BLaER1 treated with 17β-estradiol and CSF1 and Interleukin-3, amounts not matched to agents 10 nM and 100 nM (cell line): ENCODE measurements around the gene FOXK2.
A peak's percentile ranks its signal among the peaks of the same experiment; 100 is the strongest.

Experiments
- H3K27ac ChIP-seq, 11 experiments: shearing (Covaris generic); formaldehyde crosslinking; 2 replicates each; pipeline ENCODE4 v1.8.1; 2022
- H3K27me3 ChIP-seq, 11 experiments: shearing (Covaris generic); formaldehyde crosslinking; 2 replicates each; pipeline ENCODE4 v1.8.1; 2022
- H3K36me3 ChIP-seq, 11 experiments: shearing (Covaris generic); formaldehyde crosslinking; 2 replicates each; pipeline ENCODE4 v1.8.1; 2022
- H3K4me1 ChIP-seq, 10 experiments: shearing (Covaris generic); formaldehyde crosslinking; 2 replicates each; pipeline ENCODE4 v1.8.1; 2022
- H3K4me2 ChIP-seq, 11 experiments: shearing (Covaris generic); formaldehyde crosslinking; 2 replicates each; pipeline ENCODE4 v1.8.1; 2022
- H3K4me3 ChIP-seq, 10 experiments: shearing (Covaris generic); formaldehyde crosslinking; 2 replicates each; pipeline ENCODE4 v1.8.1; 2022
- H3K9ac ChIP-seq, 11 experiments: shearing (Covaris generic); formaldehyde crosslinking; 2 replicates each; pipeline ENCODE4 v1.8.1; 2022
- H3K9me3 ChIP-seq, 11 experiments: shearing (Covaris generic); formaldehyde crosslinking; replicated peaks in 1 of 11; 2 replicates each; pipeline ENCODE4 v1.8.1; 2022
- H4K20me1 ChIP-seq, 11 experiments: shearing (Covaris generic); formaldehyde crosslinking; 2 replicates each; pipeline ENCODE4 v1.8.1; 2022
- Cebpa-rat ChIP-seq, 11 experiments: shearing (Covaris generic); IDR thresholded peaks; 2 replicates each; pipeline ENCODE4 v1.8.1; 2022

Gene FOXK2

DNA sequence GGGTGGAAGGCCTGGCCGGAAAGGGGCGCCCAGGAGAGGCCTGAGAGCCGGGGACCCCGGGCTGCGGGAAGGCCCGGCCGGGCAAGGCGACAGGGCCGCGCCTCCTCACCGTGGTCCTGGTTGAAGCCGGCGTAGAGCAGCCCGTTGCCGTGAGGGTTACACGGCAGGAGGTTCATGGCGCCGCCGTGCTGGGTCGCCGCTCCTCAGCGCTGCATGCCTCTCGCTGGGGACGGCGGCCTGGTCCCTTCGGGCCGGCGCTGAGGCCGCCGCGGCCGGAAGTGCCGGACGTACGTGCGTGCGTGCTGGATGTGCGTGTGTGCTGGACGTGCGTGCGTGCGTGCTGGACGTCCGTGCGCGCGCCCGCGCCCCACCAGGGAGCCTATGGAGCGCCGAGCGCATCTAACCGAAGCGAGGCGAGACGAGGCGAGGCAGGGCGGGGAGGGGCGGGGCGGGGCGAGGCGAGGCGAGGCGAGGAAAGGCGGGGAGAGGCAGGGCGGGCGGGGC, 128.7 kb downstream of the FOXK2 start, which contains the start of gene WDR45B:
Gene WDR45B (minus strand): TSS at position 280 of the 504 bp plus-strand sequence. CDS start 104 bp downstream, at position 176.
- peaks cover 45 to 50% (median 49%) of the 10 kb centered on the region in 11 experiments; a peak in 21 of 22 replicates for H4K20me1 ChIP-seq
- peaks cover 26 to 35% (median 31%) of the 10 kb centered on the region in 10 experiments for H3K4me1 ChIP-seq
- no peaks in the 10 kb centered on the region for H3K9me3 ChIP-seq
- peak within 1 kb of the TSS; percentile 81 to 100 (median 96) for H3K4me3 ChIP-seq
- peak within 1 kb of the TSS; percentile 88 to 96 (median 94) for H3K27ac ChIP-seq
- TF ChIP-seq Cebpa-rat (IDR thresholded peaks at IDR 0.05), result no peak
- peak within 1 kb of the TSS; percentile 93 to 99 (median 96) for H3K9ac ChIP-seq
- peak within 1 kb of the TSS; percentile 92 to 100 (median 98) for H3K4me2 ChIP-seq
- no peaks in the 10 kb centered on the region for H3K27me3 ChIP-seq
- peaks cover 15 to 33% (median 24%) of the 10 kb centered on the region in 11 experiments for H3K36me3 ChIP-seq

DNA sequence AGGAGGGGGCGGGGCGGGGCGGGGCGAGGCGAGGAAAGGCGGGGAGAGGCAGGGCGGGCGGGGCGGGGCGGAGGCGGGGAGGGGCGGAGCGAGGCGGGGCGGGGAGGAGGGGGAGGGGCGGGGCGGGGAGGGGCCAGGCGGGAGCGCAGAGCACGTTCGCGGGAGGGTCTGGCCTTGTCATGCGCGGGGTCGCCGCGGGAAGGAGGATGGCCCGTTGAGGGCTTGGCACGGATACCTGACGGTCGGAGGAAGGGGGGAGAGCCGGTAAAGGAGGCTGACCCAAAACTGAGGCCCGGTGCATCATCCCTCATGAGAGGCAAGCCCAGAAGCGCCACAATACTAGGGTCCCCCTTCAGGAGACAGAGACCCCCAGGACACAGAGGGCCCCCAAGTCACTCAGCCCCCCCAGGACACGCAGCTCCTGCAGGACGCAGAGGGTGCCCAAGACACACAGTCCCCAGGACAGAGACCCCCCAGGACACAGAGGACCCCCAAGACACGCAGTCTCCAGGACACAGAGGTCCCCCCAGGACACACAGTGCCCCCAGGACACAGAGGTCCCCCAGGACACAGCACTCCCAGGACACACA, 129.3 kb downstream of the FOXK2 start:
- Histone ChIP-seq H3K27ac (peak overlapping the region; percentile 53 to 76 (median 70); a peak in 21 of 22 replicates), H3K4me3 (peak overlapping the region; percentile 43 to 67 (median 54); a peak in 18 of 20 replicates), H4K20me1 (peaks cover 39 to 44% (median 42%) of the 10 kb centered on the region in 11 experiments; a peak in 21 of 22 replicates), H3K27me3 (no peaks in the 10 kb centered on the region), H3K9ac (peak overlapping the region; percentile 61 to 77 (median 71); a peak in 21 of 22 replicates), H3K9me3 (no peaks in the 10 kb centered on the region), H3K4me1 (peaks cover 28 to 41% (median 36%) of the 10 kb centered on the region in 10 experiments), H3K36me3 (peaks cover 9 to 27% (median 17%) of the 10 kb centered on the region in 11 experiments), H3K4me2 (peak overlapping the region; percentile 76 to 95 (median 89))
- TF ChIP-seq Cebpa-rat (IDR thresholded peaks at IDR 0.05), result no peak

GRCh38 chr17:82649501-82650261, 130.1 kb downstream of the FOXK2 start:
- Histone ChIP-seq H3K36me3 (peaks cover under 1 to 18% (median 9%) of the 10 kb centered on the region in 11 experiments; a peak in 20 of 22 replicates), H3K4me3 (no peak overlapping the region), H3K27ac (peak overlapping the region in 5 of 11 experiments; percentile 67 to 74 (median 72); a peak in 7 of 22 replicates), H3K9me3 (no peaks in the 10 kb centered on the region), H3K4me1 (peaks cover 37 to 49% (median 45%) of the 10 kb centered on the region in 10 experiments), H3K4me2 (peak overlapping the region in 10 of 11 experiments; percentile 76 to 95 (median 88); a peak in 11 of 22 replicates), H3K9ac (peak overlapping the region in 6 of 11 experiments; percentile 70 to 77 (median 74); a peak in 9 of 22 replicates), H3K27me3 (no peaks in the 10 kb centered on the region), H4K20me1 (peaks cover 31 to 35% (median 34%) of the 10 kb centered on the region in 11 experiments; a peak in 21 of 22 replicates)
- TF ChIP-seq Cebpa-rat (IDR thresholded peaks at IDR 0.05), result no peak

DNA sequence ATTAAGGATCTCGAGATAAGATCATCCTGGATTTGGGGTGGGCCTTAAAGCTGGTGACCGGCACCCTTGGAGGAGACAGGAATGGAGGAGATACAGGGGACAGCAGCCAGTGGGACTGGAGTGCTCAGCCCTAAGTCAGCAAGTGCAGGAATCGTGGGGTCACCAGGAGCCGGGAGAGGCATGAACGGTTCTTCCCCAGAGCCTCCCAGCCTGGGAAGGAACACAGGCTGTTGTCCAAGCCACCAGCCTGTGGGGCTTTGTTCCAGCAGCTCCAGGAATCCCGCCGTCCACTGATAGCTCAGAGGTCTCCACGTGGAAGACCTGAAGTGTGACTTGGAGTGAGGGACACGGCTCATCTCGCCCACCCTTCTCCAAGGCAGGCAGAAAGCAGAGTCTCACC, 131.2 kb downstream of the FOXK2 start:
- Histone ChIP-seq H3K36me3 (peaks cover 0 to 8% (median under 1%) of the 10 kb centered on the region in 11 experiments; a peak in 4 of 22 replicates), H3K4me2 (no peak overlapping the region), H4K20me1 (peaks cover 20 to 25% (median 24%) of the 10 kb centered on the region in 11 experiments; a peak in 21 of 22 replicates), H3K4me1 (peaks cover 42 to 56% (median 50%) of the 10 kb centered on the region in 10 experiments), H3K9ac (no peak overlapping the region), H3K27ac (no peak overlapping the region), H3K27me3 (no peaks in the 10 kb centered on the region), H3K4me3 (no peak overlapping the region), H3K9me3 (no peaks in the 10 kb centered on the region)
- TF ChIP-seq Cebpa-rat (IDR thresholded peaks at IDR 0.05), result no peak

DNA sequence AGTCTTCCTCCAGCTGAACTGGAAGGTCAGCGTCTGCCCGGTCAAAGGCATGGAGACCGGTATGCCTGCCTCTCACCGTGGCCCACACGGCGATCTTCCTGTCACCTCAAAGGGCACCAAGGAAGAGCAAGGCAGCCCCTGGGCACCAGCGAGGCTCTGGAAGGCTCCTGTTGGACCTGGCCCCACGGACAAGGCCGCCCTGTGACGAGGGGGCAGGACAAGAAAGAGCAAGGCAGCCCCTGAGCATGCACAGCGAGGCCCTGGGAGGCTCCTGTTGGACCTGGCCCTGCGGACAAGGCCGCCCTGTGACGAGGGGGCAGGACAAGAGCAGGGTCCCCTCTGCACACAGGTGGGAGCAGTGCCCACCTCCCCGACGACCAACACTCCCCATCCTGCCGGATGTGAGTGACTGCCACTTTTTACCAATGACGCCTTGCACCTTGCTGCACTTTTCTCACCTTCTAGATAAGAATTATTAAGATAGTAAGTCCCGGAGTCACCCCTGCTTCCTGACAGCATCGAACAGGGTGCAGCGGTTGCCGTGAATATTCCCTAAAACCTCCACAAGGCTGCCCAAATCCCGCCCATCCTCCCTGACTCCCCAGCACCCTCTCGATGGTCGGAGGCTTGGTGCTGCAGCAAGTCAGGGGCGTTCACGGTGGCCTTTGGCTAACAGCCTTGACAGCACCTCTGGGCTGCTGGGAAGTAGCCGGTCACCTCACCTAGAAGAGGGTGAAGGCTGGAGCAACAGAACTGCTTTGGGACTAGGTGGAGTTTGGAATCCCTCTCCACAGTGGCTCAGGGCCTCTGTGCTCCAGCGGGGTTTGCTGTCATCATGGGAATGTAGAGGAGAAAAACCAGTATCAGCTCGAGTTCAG, 134.4 kb downstream of the FOXK2 start:
- H3K36me3 ChIP-seq, result no peaks in the 10 kb centered on the region; a peak in 2 of 22 replicates
- no peaks in the 10 kb centered on the region for H4K20me1 ChIP-seq
- H3K9me3 ChIP-seq, result no peaks in the 10 kb centered on the region
- H3K27me3 ChIP-seq, result no peaks in the 10 kb centered on the region
- no peak overlapping the region for H3K4me3 ChIP-seq
- H3K9ac ChIP-seq, result peak overlapping the region in 8 of 11 experiments; percentile 50 to 73 (median 70); a peak in 12 of 22 replicates
- peaks cover 25 to 43% (median 37%) of the 10 kb centered on the region in 10 experiments for H3K4me1 ChIP-seq
- H3K4me2 ChIP-seq, result peak overlapping the region; percentile 66 to 90 (median 82); a peak in 21 of 22 replicates
- TF ChIP-seq Cebpa-rat (IDR thresholded peaks at IDR 0.05), result no peak
- peak overlapping the region; percentile 55 to 79 (median 71); a peak in 21 of 22 replicates for H3K27ac ChIP-seq
